Right lobe of liver (tissue), 4 donors: Measurements from ENCODE around the gene TMEM72.

Source experiments
- CTCF ChIP-seq, 4 donors: fragments of 200-600 bp in 3 of 4; fragments of 450-650 bp in 1 of 4; IDR thresholded peaks; one replicate each; pipeline versions ENCODE4 v1.5.1 to v1.8.0; 2016 to 2022; ENCODE audit warnings: antibody characterized with exemption in 4 of 4, mild to moderate bottlenecking in 2 of 4
- POLR2A ChIP-seq: fragments of 450-650 bp; IDR thresholded peaks from one replicate; pipeline ENCODE4 v1.6.1; 2017; ENCODE audit warnings: antibody characterized with exemption, mild to moderate bottlenecking
- donor health status: DM: no; HTN: no; CAD: no.
- donor health status: DM: no; HTN: no; CAD: no.
- donor health status: DM: no; HTN: yes; CAD: no.

GRCh38 chr10:44946205-44946604, 35.1 kb downstream of the TMEM72 start:
- no peak for TF ChIP-seq CTCF (IDR thresholded peaks at IDR 0.05)
- TF ChIP-seq POLR2A: no peak
